ENCODE results near the gene SSTR4.
"Not testable (repeated sequence)": the region's sequence is repeated elsewhere in the genome, so short reads cannot be mapped to it uniquely, and the experiment has no call there.

The SSTR4 gene

DNA sequence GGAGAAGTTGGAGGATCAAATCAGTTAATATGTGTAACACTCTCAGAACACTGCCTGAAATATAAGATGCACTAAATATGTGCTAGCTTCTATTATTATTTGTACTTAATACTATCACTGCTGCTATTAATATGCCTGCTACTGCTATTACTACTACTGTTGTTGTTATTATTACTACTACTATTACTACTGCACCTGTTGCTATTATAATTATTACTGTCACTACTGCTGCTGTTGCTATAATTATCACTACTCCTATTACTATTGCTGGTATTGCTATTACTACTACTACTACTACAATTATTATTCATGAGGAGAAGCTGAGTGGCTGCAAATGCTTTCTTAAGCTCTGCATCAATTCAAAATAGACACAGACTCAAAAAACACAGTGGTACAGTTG is 16.7 kb upstream of the SSTR4 start:
- DNase-seq (ENCODE audit: low read depth in 2 of 2): no peak

DNA sequence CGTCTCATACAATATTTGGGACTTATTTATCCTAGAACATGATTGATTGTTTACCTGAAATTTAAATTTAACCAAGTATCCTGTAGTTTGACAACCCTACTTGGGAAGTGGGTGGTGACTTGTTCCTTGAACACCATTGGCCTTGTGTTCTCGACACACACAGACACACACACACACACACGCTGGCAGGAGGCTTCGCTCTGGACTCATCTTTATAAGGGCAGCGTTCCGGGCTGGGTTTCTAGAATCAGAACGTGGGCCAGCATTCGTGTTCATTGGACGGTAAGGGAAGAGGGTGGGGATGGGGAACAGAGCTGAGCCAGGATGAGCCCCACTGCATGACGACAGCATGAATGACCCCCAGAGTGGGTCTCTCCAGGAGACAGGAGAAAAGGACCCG is 16.2 kb upstream of the SSTR4 start:
- no peak for DNase-seq (ENCODE audit: low read depth in 2 of 2)

DNA sequence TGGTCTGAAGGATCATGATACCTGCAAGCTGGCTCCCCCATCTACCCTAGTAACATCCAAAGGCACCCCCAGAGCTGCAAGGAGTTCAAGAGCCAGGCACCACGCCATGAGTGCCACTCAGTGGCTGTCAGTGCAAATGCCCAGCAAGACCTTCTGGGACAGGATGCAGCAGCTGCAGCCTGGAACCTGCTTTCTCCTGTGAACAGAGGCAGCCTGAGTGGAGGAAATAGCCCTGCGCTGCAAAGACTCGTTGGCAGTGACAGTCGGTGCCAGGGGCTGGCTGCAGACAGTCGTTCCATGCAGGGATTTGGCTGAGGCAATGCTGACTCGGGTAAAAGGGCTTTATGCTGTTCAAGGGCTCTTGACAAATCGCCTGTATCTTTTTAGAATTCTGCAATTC is 15.7 kb upstream of the SSTR4 start:
- DNase-seq (ENCODE audit: low read depth in 2 of 2): no peak

DNA sequence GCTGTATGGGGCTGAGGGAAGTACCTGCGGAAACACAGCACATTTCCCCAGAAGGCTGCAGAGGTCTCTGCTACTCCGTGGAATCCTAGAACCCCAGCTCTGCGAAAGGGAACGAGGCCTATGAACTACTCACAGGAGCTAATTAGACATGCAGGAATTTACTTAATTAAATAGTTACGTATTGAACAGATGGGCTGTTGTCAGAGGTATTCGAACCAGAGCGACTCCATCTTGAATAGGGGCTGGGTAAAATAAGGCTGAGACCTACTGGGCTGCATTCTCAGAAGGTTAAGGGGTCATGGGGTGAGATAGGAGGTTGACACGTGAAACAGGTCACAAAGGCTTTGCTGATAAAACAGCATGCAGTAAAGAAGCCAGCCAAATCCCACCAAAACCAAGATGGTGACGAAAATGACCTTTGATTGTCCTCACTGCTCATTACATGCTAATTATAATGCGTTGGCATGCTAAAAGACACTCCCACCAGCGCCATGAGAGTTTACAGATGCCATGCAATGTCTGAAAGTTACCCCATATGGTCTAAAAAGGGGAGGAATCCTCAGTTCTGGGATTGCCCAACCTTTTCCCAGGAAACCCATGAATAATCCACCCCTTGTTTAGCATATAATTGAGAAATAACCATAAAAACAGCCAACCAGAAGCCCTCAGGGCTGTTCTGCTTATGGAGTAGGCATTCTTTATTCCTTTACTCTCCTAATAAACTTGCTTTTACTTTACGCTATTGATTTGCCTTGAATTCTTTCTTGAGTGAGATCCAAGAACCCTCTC is 14.7 kb upstream of the SSTR4 start:
- no peak for DNase-seq (ENCODE audit: low read depth in 2 of 2)

DNA sequence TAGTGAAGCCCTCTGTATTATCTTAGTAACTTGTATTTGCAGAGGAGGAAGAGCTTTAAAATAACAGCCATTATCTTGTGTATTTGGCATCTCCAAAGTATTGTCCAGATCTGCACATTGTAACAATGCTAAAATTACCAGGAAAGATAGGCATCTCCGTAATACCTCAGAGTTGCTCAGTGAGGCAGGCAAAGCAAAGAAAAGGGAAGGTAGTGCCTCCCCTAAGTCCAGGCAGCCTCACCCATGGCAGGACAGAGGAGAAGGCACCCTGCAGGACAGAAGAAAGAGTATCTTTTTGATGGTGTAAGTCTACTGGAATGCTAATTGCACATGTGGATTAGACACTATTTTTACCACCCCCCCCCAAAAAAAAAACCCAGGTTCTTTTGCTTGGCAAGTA is 13.6 kb upstream of the SSTR4 start:
- no peak for DNase-seq (ENCODE audit: low read depth in 2 of 2)

DNA sequence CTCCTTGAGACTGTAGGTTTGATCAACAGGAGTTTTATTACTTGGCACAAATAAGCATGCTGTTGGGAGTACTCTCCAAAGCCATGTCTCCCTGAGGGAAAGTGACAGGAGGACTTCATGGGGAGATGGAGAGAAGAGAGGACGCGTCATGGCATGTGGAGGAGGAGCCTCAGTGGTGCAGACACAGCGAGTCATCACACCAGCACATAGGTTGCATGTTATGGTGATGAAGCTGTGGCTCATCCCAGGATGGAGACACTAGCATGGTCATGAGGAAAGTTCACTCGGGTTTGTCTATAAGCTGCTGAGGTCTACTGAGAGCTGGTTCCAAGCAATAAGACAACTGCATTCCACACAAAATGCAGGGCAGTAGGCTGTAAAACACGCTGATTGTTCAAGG is 13.2 kb upstream of the SSTR4 start:
- no peak for DNase-seq (ENCODE audit: low read depth in 2 of 2)

DNA sequence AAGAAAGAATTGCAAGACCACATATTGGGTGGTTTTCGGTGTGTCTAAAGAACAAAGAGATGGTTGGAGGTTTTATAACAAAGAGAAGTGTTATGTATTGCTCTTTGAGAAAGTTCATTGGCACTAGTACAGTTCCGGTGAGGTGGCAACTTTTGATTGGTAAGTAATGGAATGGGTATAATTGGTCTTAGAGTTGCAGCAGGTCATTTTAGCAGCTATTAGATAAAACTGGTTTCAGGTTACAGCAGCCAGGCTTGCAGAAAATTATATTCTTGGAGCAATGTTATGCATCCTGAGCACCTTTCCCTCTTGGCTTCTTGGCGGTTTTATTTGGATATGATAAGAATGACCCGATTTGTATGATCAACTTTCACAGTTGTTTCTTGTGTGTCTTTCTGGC is 12.3 kb upstream of the SSTR4 start:
- no peak for DNase-seq (ENCODE audit: low read depth in 2 of 2)

DNA sequence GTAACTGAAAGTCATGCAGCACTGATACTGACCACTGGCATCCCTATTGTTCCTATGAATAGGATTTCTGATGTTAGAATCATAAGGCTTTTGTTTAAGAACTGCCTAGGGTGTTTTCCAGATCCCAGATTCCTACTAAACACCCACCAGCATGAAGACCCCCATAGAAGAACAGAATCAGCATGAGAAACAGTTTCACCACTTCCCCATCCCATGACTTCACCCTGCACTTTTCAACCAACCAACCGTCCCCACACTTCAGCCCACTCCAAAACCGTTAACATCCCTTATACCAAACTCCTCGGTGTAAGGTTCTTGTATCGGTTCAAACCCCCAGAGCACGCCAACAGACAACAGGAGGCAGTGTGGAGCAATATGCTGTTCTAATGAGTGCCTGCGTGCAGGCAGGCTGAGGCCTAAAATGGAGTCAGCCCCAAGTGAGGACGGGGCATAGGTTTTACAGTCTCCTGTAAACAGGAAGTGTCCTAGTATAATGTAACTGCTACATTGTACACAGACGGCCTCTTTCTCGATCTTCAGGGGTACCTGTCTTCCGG is 11.4 kb upstream of the SSTR4 start:
- DNase-seq (ENCODE audit: low read depth in 2 of 2): no peak

DNA sequence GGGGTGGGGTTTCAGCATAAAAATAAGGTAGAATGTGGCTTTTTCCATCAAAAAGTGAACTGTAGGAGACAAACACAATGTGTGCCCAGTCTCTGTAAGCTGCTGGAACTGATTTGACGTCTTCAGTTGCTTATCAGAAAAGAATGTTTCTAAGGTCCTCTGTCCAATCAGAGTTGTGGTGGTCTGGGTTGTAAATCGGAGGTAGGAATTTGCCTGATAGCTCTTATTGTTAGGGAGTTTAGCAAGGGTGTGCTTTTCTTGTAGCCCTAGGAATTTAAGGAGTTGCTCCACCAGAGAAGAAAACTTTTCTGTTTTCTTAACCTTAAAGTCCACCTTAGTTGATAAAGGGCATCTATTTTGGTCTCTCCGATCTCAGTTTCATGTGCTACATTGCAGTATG is 10.4 kb upstream of the SSTR4 start:
- DNase-seq (ENCODE audit: low read depth in 2 of 2): no peak

DNA sequence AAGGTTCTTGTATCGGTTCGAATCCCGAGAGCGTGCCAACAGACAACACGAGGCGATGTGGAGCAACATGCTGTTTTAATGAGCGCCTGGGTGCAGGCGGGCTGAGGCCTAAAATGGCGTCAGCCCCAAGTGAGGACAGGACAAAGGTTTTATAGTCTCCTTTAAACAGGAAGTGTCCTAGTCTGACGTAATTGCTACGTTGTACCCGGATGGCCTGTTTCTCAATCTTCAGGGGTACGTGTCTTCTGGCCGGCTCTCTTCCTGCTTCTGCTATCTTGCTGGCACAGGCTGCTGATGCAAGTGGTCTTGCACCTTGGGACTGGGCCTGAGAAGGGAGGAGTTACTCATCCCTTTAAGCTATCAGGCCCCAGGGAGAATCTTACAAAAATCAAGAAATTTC is 9.6 kb upstream of the SSTR4 start:
- DNase-seq (ENCODE audit: low read depth in 2 of 2): not testable (repeated sequence)

DNA sequence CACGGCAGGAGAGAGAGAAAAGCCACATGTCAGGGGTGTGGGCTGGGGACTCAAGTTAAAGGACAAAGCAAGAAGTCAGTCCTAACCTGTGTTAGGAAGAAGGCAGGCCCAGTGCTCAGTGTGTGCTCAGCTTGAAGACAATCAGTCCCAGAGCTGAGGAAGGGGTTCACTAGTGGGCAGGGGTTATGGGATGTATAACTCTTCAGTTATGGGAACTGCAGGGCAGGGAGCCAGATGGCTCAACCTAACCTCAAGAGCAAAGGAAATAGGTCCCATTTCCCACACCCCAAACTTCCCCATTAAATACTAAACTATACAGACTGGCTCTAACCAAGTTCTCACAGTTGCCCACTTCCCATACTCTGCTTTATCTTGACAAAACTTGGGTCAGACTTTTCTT is 7.4 kb upstream of the SSTR4 start:
- no peak for DNase-seq (ENCODE audit: low read depth in 2 of 2)

DNA sequence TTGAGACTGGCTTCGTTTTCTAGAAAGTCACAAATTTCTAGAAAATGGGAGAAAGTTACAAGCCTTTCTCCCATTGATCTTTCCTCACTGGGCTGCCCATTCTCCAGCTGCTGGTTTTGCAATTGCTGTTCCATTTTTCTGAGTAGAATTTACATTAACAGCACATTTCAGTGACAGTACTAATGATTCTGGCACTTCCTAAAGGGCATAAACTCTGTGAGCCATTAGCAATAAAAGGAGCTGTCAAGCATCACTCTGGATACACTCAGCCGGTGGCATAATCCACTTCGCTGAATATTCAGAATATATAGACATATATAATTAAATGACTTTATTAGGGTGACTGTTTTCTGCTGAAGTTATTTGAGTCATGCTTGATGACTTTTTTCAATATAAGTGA is 6.7 kb upstream of the SSTR4 start:
- DNase-seq (ENCODE audit: low read depth in 2 of 2): no peak

DNA sequence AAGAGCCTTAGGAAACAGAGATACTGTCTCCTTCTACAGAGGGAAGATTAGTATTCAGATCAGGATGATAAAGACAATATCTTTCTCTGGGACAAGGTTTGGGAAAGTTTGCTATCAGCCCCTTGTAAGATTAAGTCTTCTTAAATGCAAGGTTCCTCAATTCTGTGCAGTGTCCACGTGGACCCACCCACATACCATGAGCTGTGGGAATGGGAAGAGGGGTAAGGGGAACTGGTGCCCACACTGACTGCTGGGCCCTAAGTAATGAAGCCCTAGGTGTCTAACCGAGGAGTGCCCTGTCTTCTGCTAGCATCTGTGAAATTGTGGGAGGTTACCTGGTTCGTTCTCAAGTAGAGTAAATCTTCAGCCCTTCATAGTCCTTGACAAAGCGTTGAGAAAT is 5.8 kb upstream of the SSTR4 start:
- DNase-seq (ENCODE audit: low read depth in 2 of 2): no peak

DNA sequence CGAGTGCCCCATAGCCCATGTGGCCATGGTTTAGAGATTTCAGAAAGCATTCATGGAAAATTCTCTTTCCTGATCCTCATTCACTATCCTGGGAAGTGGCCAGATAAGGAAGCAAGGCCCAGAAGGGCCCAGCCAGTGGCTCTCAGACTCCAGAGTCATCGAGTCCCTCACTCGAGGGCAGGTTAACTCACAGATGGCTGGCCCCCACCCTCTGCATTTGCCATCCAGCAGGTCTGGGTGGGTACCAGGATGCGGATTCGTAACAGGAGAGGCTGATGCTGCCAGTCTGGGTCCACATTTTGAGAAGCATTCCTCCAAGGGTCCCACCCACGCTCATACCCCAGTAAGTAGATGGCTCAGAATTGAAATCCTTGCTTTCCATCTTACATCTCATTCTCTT is 3.8 kb upstream of the SSTR4 start:
- no peak for DNase-seq (ENCODE audit: low read depth in 2 of 2)

DNA sequence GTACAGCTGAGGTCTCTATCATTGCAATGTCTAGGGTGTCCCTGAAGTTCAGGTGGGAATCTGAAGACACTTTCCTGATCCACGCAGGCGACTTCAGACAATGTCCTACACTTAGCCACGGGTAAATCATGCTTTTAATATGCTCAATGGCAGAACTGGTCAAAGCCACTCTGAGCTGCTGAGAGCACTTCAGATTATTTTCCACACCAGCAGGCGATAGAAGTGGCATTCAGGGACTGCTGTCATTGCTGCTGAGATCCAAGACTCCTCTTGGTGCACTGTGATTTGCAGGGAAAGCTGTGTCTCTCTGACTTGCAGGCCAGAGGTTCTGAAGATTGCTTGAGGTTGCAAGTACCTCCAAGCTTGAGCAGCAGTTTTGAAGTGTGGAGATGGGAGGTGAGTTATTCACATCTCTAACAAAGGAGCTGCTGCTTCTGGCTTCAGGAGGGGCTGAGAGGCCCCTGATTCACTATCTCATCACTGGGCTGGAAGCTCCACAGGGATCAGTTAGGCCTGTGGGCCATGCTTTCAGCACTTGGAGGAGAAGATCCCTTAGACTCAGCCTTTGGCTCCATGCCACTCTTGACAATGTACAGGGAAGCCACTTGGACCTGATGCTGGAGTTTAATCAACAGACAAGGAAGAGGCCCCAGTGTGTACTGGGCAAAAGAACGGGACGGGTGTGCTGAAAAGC is 2.9 kb upstream of the SSTR4 start:
- no peak for DNase-seq (ENCODE audit: low read depth in 2 of 2)

DNA sequence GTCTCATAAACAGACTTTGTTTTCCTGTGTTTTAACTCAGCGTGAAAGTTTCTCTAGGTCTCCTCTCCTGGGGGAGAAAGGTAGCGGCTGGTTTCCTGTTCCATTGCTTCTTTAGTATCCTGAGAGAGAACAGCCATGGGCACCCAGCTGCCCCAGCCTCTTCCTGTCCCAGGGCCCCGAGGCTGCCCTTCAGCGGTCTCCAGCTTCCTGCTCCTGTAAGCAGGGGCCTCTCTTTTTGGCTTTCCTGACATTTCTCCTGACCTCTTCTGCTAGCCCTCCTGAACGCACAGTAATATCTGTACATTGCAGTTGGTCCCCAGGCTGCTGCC is 2.4 kb upstream of the SSTR4 start:
- no peak for DNase-seq (ENCODE audit: low read depth in 2 of 2)

DNA sequence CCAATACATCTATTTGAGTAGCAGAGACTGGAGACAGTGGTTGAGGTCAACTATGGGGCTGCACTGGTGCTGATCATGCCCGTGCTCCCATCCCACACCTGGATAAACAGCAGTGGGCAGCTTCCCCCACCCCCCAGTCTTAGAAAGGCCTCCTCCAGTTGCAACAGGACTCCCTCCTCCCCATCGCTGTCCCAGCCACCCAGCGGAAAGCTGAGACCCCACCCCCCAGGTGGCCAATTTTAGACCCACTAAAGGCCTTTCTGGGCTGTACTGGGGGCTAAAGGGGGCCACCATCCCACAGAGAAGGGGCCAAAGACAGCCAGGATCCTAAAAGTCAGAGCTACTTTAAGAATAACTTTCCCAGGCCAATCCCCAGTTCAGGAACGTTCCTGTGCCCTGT is 1.2 kb upstream of the SSTR4 start:
- no peak for DNase-seq (ENCODE audit: low read depth in 2 of 2)

DNA sequence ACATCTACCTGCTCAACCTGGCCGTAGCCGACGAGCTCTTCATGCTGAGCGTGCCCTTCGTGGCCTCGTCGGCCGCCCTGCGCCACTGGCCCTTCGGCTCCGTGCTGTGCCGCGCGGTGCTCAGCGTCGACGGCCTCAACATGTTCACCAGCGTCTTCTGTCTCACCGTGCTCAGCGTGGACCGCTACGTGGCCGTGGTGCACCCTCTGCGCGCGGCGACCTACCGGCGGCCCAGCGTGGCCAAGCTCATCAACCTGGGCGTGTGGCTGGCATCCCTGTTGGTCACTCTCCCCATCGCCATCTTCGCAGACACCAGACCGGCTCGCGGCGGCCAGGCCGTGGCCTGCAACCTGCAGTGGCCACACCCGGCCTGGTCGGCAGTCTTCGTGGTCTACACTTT is 619 bp downstream of the SSTR4 start:
- DNase-seq (ENCODE audit: low read depth in 2 of 2): no peak

DNA sequence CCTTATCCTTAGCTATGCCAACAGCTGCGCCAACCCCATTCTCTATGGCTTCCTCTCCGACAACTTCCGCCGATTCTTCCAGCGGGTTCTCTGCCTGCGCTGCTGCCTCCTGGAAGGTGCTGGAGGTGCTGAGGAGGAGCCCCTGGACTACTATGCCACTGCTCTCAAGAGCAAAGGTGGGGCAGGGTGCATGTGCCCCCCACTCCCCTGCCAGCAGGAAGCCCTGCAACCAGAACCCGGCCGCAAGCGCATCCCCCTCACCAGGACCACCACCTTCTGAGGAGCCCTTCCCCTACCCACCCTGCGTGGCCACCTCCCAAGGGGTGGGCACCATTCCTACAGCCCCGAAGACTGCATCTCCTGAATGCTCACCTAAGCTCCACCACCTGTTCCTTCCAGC is 1.3 kb downstream of the SSTR4 start:
- no peak for DNase-seq (ENCODE audit: low read depth in 2 of 2)

DNA sequence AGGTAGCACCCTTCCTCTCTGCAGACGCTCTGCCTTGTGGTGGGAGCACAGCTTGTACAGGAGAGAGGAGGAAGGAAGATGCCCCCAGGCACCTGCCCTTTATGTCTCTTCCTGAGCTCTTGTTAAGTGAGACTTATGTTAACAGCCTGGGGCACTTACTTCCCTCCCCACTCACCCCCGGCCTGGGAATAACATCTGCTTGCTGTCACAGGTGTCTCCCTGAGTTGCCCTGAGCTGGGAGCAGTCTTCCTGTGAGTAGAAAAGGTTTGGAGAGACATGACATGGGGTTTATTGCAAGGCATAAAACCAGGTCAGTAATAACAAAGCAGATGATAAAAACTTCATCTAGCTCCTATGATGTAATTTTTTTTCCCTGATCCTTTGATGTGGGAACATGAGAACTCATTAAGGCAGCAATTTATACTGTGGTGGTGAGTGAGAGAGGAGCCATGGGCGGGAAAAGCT is 1.9 kb downstream of the SSTR4 start:
- DNase-seq (ENCODE audit: low read depth in 2 of 2): no peak

DNA sequence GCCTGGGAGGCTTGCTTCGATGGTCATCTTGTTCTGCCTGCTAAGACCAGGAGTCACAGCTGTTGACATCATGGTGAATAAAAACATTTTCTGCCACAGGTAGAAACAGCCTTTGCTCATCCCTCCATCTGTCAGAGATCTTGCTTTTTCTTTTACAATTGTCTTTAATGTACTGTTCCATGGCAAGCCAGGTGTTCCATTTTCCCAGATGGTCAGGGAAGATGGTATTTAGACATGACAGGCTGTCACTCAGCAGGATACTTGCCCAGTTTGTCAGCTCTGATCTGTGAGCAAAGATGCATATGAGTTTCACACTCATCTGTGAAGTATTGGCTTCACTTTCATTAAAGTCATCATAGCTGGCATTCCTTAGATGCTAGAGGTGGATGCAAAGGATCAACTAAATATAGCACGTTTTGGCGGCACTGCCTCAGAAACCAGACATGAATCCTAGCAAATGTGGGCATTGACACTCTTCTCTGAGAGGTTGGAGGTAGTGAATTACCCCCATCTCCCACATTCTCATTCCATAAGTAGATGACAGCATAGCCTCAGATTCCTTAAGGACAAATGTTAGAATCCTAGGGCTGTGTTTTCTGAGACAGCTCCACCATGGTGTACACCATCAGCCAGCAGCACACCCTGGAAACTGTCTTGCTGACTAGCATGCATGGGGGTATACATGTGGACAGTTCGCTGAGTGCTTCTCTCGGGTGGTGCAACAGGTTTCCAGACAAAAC is 4.2 kb downstream of the SSTR4 start:
- no peak for DNase-seq (ENCODE audit: low read depth in 2 of 2)

DNA sequence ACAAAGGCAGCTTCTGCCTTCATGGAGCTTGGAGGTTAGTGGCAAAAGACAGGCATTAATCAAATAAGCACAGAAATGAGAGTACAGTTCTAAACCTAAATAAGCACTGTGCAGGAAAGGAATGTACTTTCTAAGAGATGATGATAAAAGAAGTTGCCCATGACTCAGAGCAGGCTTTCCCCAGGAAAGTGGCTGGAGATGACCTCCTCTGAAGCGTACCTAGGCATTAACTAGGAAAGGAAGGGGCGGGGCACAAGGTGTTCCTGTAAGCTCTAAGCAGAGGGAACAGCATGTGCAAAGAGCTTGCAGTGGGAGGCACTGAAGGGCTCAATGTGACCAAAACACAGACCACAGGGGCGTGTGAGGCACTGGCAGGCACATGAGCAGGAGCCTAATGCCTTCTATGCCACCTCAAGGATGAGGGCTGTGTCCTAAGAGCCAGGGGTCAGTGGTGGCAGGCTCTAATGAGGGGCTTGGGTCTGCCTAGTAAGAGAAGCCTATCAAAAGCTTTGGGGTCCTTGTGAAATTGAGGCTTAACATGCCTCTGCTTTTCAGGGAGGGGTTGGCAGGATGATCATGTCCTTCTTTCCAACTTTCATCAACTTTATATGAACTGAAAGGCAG is 4.9 kb downstream of the SSTR4 start:
- DNase-seq (ENCODE audit: low read depth in 2 of 2): no peak

All from stimulated activated CD4-positive, alpha-beta T cell treated with anti-CD3 and anti-CD28 coated beads, Interleukin-15, amount 100 ng/mL, for 48 hours (primary cell).